Stimulated activated CD8-positive, alpha-beta memory T cell treated with anti-CD3 and anti-CD28 coated beads, Interleukin-12 subunit alpha, Interleukin-12 subunit beta, amount 100 ng/mL, for 24 hours (primary cell): ENCODE results near the gene DRD4.
"Not testable (repeated sequence)": the region's sequence is repeated elsewhere in the genome, so short reads cannot be mapped to it uniquely, and the experiment has no call there.

ENCODE experiments used
- DNase-seq: peaks from one replicate; pipeline ENCODE4 v3.0.0-alpha.2; 2020; ENCODE audit errors: extremely low read depth

DRD4 gene

GRCh38 chr11:679271-680207, 42.5 kb downstream of the DRD4 start:
- DNase-seq, result no peak

GRCh38 chr11:680476-680875, 43.4 kb downstream of the DRD4 start:
- no peak for DNase-seq

- no peak for DNase-seq
Measured at GRCh38 chr11:680970-681369, 43.9 kb downstream of the DRD4 start.

GRCh38 chr11:686451-687243, 49.6 kb downstream of the DRD4 start:
- no peak for DNase-seq

GRCh38 chr11:687751-688150, 50.7 kb downstream of the DRD4 start:
- DNase-seq, result no peak

GRCh38 chr11:688681-689080, 51.6 kb downstream of the DRD4 start:
- DNase-seq, result no peak

GRCh38 chr11:689625-690024, 52.6 kb downstream of the DRD4 start:
- DNase-seq, result no peak

GRCh38 chr11:690244-690643, 53.2 kb downstream of the DRD4 start:
- not testable (repeated sequence) for DNase-seq
